Measurements from ENCODE around the gene LASP1. TPM values are rescaled to one million over a fixed set of nuclear protein-coding genes. Genes with fewer than 3 reads are reported as not detected.
A peak's percentile ranks its signal among the peaks of the same experiment; 100 is the strongest.

Gene LASP1
- polyA plus RNA-seq, 1 of the 3 experiments (the other 2 are of a cell fraction): 102 TPM

DNA sequence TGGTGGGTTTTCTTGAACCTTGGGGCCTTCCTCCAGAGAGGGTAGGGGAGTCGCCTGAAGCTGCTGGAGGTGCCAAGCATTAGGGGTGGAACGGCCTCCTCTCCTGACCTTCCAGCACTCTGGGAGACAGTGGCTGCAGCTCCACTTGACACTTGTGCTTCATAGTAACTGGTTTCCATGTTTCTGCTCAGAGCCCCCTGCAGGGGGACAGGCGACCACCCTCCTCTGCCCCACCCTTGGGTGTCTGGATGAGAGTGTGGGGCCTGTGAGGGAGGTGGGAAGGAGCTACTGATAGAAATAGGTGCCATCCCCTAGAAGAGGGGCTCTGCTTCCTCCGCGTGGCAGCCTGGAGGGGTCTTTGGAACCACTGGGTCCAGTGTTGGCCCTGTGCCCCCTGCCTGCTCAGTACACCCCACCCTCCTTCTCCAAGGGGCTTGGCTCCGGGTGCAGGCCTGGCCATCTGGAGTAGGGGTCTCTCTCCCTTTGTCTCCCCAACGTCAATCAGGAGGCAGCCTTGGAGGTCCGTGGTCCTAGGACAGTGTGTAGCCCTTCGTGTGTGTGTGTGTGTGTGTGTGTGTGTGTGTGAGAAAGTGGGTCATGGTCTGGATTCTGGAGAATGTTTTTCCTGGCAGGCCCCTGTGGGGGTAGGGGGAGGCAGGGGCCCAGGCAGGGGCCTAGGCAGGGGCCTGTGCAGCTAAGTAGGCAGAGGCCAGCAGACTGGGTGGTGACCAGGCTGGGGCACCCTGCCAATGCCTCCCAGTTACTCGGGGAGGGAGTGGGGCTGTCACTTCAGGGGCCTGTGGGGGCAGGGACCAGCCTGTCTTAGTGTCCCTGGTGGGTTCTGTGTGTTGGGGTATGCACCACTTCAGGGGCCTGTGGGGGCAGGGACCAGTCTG lies 4.9 kb downstream of the LASP1 start:
- CTCF ChIA-PET: interaction anchor here (1.1 to 1.4 kb wide), 2 partner anchors 49 to 369 kb away, joined by 3 read pairs; no protein-coding TSS in a partner anchor
- Histone ChIP-seq H3F3A (replicated peaks; ENCODE audit: insufficient read depth) (peaks cover 19% of the 10 kb centered on the region), H3K9me3 (no peaks in the 10 kb centered on the region), H3K9me2 (no peaks in the 10 kb centered on the region), H3K27me3 (ENCODE audit: insufficient read depth) (no peaks in the 10 kb centered on the region), H3K4me3 (ENCODE audit: low read depth in 2 of 2, low read length in 1 of 2) (no peak overlapping the region), H3K79me2 (ENCODE audit: insufficient read depth) (peaks cover 95% of the 10 kb centered on the region), H3K36me3 (replicated peaks in 1 of 2; ENCODE audit: control insufficient read depth in 1 of 2, insufficient read depth in 2 of 2, low read length in 1 of 2) (peaks cover 16 to 21% of the 10 kb centered on the region in 2 experiments), H3K4me1 (ENCODE audit: control insufficient read depth in 1 of 2, insufficient read depth in 2 of 2, low read depth in 1 of 2, low read length in 1 of 2) (peaks cover 38 to 39% of the 10 kb centered on the region in 2 experiments; a peak in 3 of 4 replicates), H3K9ac (peak overlapping the region; percentile 31; the same call in 1 of the 2 replicates), H4K20me1 (ENCODE audit: insufficient read depth) (peaks cover 77% of the 10 kb centered on the region), H3K27ac (ENCODE audit: low read depth in 2 of 2, low read length in 1 of 2) (peak overlapping the region in 1 of 2 experiments; percentile 18; a peak in 1 of 4 replicates), H3K4me2 (peak overlapping the region; percentile 95), H2AFZ (ENCODE audit: low read depth) (no peak overlapping the region)
- WGBS (ENCODE audit: low lambda C conversion rate): 71% methylated on average over 6 of the region's 10 CpGs
- no peak for DNase-seq
- POLR2A ChIA-PET: no interaction called here
- TF ChIP-seq, protein P1, sequence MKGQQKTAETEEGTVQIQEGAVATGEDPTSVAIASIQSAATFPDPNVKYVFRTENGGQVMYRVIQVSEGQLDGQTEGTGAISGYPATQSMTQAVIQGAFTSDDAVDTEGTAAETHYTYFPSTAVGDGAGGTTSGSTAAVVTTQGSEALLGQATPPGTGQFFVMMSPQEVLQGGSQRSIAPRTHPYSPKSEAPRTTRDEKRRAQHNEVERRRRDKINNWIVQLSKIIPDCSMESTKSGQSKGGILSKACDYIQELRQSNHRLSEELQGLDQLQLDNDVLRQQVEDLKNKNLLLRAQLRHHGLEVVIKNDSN (IDR thresholded peaks at IDR 0.05; ENCODE audit: borderline replicate concordance, low read depth): no peak
- TF ChIP-seq, protein P2, sequence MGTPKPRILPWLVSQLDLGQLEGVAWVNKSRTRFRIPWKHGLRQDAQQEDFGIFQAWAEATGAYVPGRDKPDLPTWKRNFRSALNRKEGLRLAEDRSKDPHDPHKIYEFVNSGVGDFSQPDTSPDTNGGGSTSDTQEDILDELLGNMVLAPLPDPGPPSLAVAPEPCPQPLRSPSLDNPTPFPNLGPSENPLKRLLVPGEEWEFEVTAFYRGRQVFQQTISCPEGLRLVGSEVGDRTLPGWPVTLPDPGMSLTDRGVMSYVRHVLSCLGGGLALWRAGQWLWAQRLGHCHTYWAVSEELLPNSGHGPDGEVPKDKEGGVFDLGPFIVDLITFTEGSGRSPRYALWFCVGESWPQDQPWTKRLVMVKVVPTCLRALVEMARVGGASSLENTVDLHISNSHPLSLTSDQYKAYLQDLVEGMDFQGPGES (IDR thresholded peaks at IDR 0.05; ENCODE audit: low read depth, low read length): no peak
- TF ChIP-seq MEF2A (IDR thresholded peaks at IDR 0.05; ENCODE audit: borderline replicate concordance, low read depth) (no peak), CHD2 (IDR thresholded peaks at IDR 0.05; ENCODE audit: low read length, partially characterized antibody) (no peak), EZH2phosphoT487 (IDR thresholded peaks at IDR 0.05; ENCODE audit: borderline replicate concordance, low read depth) (no peak), ELF1 (IDR thresholded peaks at IDR 0.05) (no peak), SMC3 (IDR thresholded peaks at IDR 0.05; ENCODE audit: low read depth, low read length) (no peak), RXRA (IDR thresholded peaks at IDR 0.05; ENCODE audit: borderline replicate concordance, low read depth) (no peak), SIN3A (IDR thresholded peaks at IDR 0.05; ENCODE audit: borderline replicate concordance, low read depth, low read length) (no peak), MXI1 (IDR thresholded peaks at IDR 0.05; ENCODE audit: low read depth, low read length) (no peak)
- TF ChIP-seq, protein P3, sequence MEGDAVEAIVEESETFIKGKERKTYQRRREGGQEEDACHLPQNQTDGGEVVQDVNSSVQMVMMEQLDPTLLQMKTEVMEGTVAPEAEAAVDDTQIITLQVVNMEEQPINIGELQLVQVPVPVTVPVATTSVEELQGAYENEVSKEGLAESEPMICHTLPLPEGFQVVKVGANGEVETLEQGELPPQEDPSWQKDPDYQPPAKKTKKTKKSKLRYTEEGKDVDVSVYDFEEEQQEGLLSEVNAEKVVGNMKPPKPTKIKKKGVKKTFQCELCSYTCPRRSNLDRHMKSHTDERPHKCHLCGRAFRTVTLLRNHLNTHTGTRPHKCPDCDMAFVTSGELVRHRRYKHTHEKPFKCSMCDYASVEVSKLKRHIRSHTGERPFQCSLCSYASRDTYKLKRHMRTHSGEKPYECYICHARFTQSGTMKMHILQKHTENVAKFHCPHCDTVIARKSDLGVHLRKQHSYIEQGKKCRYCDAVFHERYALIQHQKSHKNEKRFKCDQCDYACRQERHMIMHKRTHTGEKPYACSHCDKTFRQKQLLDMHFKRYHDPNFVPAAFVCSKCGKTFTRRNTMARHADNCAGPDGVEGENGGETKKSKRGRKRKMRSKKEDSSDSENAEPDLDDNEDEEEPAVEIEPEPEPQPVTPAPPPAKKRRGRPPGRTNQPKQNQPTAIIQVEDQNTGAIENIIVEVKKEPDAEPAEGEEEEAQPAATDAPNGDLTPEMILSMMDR (IDR thresholded peaks at IDR 0.05): no peak

Measured in SK-N-SH (cell line).